Measurements from ENCODE around the gene PCDHAC1.
"Not testable (repeated sequence)": the region's sequence is repeated elsewhere in the genome, so short reads cannot be mapped to it uniquely, and the experiment has no call there.

Gene PCDHAC1

DNA sequence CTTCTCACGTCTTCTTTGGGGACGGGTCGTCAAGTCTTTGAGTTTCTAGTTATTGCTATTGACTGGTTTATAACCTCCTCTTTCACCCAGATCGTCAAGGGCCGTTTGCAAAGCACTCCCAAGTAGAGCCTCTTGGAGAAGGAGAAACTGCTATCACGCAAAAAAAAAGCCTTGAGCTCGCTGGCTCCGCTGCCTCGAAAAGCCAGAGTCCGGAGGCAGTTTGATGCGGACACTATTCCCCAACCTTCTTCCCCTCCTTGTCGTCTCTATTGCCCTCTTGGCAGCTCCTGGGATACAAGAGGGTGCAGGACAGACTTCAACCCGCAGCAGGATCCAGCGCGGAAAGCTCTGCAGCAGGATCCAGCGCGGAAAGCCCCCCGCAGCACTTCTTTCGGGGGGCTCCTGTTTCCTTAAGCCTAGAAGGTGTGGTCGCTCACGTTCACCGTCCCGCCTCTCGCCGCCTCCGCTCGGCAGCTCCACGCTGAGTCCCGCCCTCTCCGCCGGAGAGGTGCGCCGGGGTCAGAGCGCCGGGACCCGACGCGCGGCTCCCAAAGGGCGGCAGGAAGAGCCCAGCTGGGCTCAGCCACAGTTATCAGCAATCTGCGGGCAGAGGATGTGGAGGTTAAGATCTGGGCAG is at the start of gene PCDHAC1:
Gene PCDHAC1 (plus strand): TSS at position 494 of the 637 bp plus-strand sequence. CDS start 594 bp downstream, outside the sequence.
- no peak for DNase-seq

DNA sequence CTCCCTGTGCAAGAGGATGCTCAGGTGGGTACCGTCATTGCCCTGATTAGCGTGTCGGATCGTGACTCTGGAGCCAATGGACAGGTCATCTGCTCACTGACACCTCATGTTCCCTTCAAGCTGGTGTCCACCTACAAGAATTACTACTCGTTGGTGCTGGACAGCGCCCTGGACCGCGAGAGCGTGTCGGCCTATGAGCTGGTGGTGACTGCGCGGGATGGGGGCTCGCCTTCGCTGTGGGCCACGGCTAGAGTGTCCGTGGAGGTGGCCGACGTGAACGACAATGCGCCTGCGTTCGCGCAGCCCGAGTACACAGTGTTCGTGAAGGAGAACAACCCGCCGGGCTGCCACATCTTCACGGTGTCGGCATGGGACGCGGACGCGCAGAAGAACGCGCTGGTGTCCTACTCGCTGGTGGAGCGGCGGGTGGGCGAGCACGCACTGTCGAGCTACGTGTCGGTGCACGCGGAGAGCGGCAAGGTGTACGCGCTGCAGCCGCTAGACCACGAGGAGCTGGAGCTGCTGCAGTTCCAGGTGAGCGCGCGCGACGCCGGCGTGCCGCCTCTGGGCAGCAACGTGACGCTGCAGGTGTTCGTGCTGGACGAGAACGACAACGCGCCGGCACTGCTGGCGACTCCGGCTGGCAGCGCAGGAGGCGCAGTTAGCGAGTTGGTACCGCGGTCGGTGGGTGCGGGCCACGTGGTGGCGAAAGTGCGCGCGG is 49.4 kb upstream of the PCDHAC1 start:
- DNase-seq, result not testable (repeated sequence)

DNA sequence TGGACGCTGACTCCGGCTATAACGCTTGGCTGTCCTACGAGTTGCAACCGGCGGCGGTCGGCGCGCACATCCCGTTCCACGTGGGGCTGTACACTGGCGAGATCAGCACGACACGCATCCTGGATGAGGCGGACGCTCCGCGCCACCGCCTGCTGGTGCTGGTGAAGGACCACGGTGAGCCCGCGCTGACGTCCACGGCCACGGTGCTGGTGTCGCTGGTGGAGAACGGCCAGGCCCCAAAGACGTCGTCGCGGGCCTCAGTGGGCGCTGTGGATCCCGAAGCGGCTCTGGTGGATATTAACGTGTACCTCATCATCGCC is 48.9 kb upstream of the PCDHAC1 start:
- DNase-seq, result no peak

DNA sequence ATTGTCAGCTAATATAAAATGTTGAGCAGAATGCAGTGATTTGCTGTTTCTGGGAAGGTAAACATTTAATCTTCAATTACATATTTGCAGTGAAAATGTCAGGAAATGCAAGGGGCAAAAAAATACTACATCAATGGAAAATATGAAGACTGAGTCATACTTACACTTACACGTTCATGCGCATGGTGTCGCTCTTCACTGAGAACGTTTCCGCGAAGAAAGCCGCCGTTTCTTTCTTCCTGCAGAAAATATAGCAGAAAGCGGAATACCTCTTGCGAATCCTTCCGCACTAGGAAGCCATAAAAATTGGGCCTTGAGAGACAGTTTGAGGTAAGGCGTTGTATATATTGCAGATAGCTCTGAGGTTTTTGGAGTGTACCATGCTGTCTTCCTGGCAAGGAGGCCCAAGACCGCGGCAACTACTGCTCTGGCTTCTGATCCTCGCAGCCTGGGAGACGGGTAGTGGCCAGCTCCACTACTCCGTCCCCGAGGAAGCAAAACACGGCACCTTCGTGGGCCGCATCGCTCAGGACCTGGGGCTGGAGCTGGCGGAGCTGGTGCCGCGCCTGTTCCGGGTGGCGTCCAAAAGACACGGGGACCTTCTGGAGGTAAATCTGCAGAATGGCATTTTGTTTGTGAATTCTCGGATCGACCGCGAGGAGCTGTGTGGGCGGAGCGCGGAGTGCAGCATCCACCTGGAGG is 44.1 kb upstream of the PCDHAC1 start, which contains the start of gene PCDHA13:
Gene PCDHA13 (plus strand): TSS at position 236 of the 702 bp plus-strand sequence. CDS start 145 bp downstream, at position 381.
- DNase-seq, result no peak

- no peak for DNase-seq
Observed at GRCh38 chr5:140882591-140882899, 43.6 kb upstream of the PCDHAC1 start.

DNA sequence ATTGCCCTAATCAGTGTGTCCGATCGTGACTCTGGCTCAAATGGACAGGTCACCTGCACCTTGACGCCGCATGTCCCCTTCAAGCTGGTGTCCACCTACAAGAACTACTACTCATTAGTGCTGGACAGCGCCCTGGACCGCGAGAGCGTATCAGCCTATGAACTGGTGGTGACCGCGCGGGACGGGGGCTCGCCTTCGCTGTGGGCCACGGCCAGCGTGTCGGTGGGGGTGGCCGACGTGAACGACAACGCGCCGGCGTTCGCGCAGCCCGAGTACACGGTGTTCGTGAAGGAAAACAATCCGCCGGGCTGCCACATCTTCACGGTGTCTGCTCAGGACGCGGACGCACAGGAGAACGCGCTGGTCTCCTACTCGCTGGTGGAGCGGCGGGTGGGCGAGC is 42.7 kb upstream of the PCDHAC1 start:
- no peak for DNase-seq

DNA sequence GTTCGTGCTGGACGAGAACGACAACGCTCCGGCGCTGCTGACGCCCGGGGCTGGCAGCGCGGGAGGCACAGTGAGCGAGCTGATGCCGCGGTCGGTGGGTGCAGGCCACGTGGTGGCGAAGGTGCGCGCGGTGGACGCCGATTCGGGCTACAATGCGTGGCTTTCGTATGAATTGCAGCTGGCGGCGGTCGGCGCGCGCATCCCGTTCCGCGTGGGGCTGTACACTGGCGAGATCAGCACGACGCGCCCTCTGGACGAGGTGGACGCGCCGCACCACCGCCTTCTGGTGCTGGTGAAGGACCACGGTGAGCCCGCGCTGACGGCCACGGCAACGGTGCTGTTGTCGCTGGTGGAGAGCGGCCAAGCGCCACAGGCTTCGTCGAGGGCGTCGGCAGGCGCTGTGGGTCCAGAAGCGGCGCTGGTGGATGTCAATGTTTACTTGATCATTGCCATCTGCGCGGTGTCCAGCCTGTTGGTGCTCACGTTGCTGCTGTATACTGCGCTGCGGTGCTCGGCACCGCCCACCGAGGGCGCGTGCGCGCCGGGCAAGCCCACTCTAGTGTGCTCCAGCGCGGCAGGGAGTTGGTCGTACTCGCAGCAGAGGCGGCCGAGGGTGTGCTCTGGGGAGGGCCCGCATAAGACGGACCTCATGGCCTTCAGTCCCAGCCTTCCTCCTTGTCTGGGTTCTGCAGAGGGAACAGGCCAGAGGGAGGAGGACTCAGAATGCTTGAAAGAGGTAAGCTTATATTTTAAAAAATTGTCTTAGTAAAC is 42.0 kb upstream of the PCDHAC1 start:
- DNase-seq, result no peak

GRCh38 chr5:140916325-140916724 is 9.8 kb upstream of the PCDHAC1 start:
- no peak for DNase-seq

DNA sequence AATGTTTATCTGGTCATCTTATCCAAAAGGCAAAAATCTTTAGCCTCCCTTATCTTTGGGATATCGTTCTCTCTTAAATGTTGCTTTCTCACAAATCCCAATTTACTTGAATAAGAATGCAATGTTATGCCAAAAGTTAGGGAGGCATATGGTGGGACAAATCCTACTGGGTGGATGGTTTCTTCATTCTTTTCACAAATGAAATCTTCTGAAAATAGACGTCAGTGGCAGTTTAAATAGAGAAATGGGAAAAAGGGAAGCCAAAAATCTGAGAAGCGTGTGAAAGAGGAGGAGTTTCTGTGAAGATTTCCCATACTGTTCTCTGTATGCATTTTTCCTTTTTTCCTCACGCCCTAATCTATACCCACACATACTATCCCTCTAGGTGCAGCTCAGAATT is 2.5 kb upstream of the PCDHAC1 start:
- no peak for DNase-seq

DNA sequence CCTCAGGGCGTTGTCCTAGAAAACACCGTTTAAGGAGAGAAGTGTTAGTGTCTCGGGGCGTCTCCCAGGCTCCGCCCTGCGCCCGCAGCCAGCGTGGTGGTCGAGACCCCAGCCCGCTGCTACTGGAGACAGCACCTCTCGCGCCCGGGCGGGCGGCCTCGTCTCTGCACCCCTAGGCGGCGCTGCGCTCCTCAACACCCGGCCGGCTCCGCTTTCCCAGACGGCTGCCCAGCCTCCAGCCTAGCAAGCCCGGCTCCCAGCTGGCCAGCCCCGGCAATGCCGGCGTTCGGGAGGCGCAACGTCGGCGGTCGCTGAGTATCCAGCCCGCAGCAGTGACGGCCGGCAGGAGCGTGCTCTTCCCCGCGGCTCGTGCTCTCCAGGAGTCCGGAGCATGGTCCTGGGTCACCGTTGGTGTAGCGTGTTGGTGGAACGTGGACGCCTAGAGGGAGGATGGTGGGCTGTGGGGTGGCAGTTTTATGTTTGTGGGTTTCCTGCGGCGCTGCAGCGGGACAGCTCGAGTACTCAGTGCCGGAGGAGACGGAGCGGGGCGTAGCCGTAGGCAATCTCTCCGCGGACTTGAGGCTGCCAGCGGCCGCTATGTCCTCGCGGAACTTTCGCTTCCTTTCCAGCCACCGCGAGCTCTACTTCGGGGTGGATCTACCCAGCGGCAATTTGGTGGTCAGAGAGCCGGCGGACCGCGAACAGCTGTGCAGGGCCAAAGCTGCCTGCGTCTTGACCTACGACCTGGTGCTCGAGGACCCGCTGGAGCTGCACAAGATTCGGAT is 536 bp downstream of the PCDHAC1 start:
- no peak for DNase-seq

- no peak for DNase-seq
Observed at GRCh38 chr5:140927228-140927573, 1.1 kb downstream of the PCDHAC1 start.

GRCh38 chr5:140934964-140935606 is 9.0 kb downstream of the PCDHAC1 start:
- DNase-seq, result no peak

GRCh38 chr5:140946578-140946977 is 20.5 kb downstream of the PCDHAC1 start:
- DNase-seq, result no peak

DNA sequence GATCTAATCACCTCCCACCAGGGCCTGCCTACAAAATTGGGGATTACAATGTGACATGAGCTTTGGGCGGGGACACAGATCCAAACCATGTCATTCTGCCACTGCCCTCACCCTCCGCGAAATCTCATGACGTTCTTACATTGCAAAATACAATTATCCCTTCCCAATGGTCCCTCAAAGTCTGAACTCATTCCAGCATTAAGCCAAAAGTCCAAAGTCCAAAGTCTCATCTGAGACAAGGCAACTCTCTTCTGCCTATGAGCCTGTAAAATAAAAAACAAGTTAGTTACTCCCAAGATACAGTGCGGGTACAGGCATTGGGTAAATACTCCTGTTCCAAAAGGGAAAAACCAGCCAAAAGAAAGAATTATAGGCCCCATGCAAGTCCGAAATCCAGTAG is 25.5 kb downstream of the PCDHAC1 start:
- no peak for DNase-seq

DNA sequence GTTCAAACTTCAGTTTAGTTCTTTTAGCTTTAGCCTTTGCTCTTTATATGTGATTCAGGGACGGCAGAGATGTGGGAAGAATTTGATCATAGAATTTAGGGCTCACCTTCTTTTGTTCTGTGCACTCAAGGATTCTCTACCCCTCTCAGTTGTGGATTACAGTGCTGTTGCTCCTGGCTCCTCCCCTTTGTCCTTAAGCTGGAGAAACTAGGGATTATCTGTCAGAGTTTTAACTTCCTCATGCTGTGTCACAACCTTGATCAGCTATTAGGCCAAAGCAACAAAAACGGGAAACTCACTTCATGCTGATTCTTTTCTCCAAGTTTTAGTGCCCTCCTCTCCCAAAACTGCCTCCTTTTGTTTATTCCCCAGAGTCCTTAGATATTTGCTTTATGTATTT is 27.1 kb downstream of the PCDHAC1 start:
- no peak for DNase-seq

DNA sequence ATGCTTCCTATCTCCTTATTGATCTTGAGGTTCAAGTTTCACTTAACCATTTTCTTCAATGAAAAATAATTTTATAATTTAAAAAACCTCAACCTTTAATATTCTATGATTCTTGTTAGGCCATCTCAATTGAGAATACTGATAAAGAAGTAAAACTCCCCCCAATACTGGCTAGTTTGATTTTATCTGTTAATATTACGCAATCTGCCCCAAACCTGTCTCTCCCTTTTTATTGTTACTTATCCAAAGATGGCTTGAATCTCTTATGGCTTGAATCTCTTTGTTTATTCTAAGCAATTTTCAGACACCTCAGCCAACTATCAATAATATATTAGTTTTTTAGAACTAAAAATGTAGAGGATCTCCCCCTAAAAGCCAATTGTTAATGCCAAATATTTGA is 36.1 kb downstream of the PCDHAC1 start:
- DNase-seq, result no peak

GRCh38 chr5:140964356-140964755 is 38.3 kb downstream of the PCDHAC1 start:
- DNase-seq, result no peak

DNA sequence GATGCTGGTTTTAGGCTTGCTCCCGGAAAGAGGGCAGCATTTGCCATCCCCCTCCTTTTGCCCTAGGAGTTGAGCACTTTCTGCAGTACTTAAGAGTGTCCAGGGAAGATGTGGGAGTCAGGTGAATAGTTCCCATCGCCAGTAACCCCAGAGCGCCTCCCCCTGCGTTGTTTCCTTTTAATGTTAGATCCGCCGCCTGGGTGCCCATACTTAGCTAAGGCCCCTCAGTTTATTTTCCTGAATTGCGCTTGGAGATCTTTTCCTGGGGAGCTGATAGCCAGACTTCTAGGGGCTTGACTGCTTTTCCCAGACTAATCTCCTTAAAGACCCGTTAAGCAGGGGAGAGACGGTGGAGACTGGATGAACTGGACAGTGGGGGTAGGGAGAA is 39.8 kb downstream of the PCDHAC1 start:
- no peak for DNase-seq

DNA sequence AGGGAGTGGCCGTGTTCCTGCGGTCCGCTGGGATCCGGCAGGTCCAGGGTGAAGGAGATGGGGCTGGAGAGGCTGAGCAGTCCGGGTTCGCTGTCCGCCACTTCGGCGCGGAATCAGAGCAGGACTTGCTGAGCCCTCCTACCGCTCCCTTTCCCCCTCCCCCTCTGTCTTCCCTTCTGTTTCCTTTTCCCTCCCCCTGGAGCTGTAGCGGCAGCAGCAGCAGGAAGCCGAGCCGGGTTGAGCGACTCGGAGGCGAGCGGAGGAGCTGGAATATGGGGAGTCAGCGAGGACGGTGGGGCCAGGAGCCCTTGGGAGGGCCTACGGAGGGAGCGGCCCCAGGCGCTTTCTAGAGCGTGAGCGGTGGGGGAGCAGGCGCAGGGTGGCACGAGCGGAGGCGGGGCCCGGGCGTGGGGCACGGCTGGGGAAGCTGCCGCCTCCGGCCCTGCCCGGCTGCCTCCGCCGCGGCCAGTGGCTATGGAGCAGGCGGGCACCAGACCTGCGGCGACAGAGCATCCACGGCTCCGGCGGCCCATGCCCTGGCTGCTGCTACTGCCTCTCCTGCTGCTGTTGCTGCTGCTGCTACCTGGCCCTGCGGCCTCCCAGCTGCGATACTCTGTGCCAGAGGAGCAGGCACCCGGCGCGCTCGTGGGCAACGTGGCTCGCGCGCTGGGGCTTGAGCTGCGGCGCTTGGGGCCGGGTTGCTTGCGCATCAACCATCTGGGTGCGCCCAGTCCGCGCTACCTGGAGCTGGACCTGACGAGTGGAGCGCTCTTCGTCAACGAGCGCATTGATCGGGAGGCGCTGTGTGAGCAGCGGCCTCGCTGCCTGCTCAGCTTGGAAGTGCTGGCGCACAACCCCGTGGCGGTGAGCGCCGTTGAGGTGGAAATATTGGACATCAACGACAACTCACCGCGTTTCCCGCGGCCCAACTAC is 40.5 kb downstream of the PCDHAC1 start, which contains the start of gene PCDHAC2:
Gene PCDHAC2 (plus strand): TSS at position 184 of the 933 bp plus-strand sequence. CDS start 291 bp downstream, at position 475.
- DNase-seq, result no peak

DNA sequence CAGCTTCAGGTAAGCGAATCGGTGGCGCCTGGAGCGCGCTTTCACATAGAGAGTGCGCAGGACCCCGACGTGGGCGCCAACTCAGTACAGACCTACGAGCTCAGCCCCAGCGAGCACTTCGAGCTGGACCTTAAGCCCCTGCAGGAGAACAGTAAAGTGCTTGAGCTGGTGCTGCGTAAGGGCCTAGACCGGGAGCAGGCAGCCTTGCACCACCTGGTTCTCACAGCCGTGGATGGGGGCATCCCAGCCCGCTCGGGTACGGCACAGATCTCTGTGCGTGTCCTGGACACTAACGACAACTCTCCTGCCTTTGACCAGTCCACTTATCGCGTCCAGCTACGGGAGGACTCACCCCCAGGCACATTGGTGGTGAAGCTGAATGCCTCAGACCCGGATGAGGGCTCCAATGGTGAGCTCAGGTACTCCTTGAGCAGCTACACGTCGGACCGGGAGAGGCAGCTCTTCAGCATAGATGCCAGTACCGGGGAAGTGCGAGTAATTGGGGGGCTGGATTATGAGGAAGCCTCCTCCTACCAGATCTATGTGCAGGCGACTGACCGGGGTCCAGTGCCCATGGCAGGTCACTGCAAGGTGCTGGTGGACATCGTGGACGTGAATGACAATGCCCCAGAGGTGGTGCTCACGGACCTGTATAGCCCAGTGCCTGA is 41.3 kb downstream of the PCDHAC1 start:
- DNase-seq, result no peak

Data from stimulated activated naive CD4-positive, alpha-beta T cell treated with Interleukin-2 at 50 U/mL for 16 hours (primary cell).